HCT116 (cell line): ENCODE measurements around the gene NPIPA1.

Source experiments
- CTCF ChIP-seq, 3 experiments: fragments of 200-600 bp in 1 of 3; sonication (generic) in 1 of 3; IDR thresholded peaks in 2 of 3; conservative IDR thresholded peaks in 1 of 3; 2 replicates each; pipeline ENCODE4 v1.5.1; 2012 to 2017; ENCODE audit warnings: low read depth in 2 of 3, low read length in 2 of 3, antibody characterized with exemption in 1 of 3, borderline replicate concordance in 1 of 3, control low read depth in 1 of 3, mild to moderate bottlenecking in 1 of 3, mixed read lengths in 1 of 3, mixed run types in 1 of 3, moderate library complexity in 1 of 3; ENCODE audit not compliant: insufficient read depth in 1 of 3
- EZH2 ChIP-seq: fragments of 200-600 bp; sonication (generic); IDR thresholded peaks from 2 replicates; pipeline ENCODE4 v1.6.1; 2017; ENCODE audit warnings: antibody characterized with exemption, mixed run types
- JUND ChIP-seq: IDR thresholded peaks from 2 replicates; pipeline ENCODE4 v1.6.1; 2012
- POLR2A ChIP-seq: IDR thresholded peaks from 2 replicates; pipeline ENCODE4 v1.7.0; 2011; ENCODE audit warnings: borderline replicate concordance; ENCODE audit not compliant: insufficient read depth, insufficient read length; ENCODE audit errors: extremely low read depth

DNA sequence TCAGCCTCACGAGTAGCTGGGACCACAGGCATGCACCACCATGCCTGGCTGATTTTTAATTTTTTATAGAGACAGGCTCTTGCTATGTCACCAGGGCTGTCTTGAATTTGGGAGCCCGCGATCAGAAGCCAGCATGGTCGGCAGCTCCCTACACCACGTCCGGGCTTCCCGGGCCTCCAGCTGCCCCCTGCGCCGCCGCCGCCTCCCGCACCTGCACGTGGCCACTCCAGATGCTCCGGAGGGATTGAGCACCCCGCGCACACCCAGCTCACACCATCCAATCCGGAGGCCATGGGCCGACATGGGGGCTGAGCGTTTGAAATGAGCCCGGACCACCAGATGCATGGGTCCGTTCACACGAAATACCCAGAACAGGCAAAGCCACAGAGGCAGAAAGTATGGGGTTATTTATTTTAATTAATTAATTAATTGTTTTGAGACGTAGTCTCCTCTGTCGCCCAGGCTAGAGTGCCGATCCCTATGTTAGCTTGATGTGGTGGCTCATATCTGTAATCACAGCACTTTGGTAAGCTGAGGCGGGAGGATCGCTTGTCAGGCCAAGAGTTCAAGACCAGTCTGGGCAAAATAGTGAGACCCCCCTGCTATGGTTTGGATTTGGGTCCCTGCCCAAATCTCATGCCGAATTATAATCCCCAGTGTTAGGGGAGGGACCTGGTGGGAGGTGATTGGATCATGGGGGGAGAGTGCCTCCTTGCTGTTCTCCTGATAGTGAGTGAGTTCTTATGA lies 20.5 kb downstream of the NPIPA1 start:
- no peak for TF ChIP-seq CTCF (IDR thresholded peaks at IDR 0.05 in 2 of 3, conservative IDR thresholded peaks at IDR 0.05 in 1 of 3; ENCODE audit: borderline replicate concordance in 1 of 3, insufficient read depth in 1 of 3, low read depth in 2 of 3, low read length in 2 of 3)
- TF ChIP-seq JUND = no peak
- no peak for TF ChIP-seq POLR2A
- no peak for TF ChIP-seq EZH2
